Breast epithelium (tissue), 3 donors: ENCODE results near the gene SNX30.

Experiments
- POLR2A ChIP-seq: fragments of 450-650 bp; IDR thresholded peaks from one replicate; pipeline ENCODE4 v1.6.1; 2016; ENCODE audit warnings: antibody characterized with exemption, mild to moderate bottlenecking, moderate library complexity
- POLR2AphosphoS5 ChIP-seq, 3 donors: sonication (generic); formaldehyde crosslinking; IDR thresholded peaks; one replicate each; pipeline ENCODE4 v1.6.1; 2017; ENCODE audit warnings: antibody characterized with exemption in 3 of 3
- TF ChIP-seq, protein P1 (sequence below), 3 donors: fragments of 450-650 bp; IDR thresholded peaks; one replicate each; pipeline ENCODE4 v1.5.1; 2016 to 2017; ENCODE audit warnings: antibody characterized with exemption in 3 of 3, mild to moderate bottlenecking in 3 of 3, moderate library complexity in 3 of 3

- TF ChIP-seq, protein P1, sequence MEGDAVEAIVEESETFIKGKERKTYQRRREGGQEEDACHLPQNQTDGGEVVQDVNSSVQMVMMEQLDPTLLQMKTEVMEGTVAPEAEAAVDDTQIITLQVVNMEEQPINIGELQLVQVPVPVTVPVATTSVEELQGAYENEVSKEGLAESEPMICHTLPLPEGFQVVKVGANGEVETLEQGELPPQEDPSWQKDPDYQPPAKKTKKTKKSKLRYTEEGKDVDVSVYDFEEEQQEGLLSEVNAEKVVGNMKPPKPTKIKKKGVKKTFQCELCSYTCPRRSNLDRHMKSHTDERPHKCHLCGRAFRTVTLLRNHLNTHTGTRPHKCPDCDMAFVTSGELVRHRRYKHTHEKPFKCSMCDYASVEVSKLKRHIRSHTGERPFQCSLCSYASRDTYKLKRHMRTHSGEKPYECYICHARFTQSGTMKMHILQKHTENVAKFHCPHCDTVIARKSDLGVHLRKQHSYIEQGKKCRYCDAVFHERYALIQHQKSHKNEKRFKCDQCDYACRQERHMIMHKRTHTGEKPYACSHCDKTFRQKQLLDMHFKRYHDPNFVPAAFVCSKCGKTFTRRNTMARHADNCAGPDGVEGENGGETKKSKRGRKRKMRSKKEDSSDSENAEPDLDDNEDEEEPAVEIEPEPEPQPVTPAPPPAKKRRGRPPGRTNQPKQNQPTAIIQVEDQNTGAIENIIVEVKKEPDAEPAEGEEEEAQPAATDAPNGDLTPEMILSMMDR (IDR thresholded peaks at IDR 0.05), result no peak
- TF ChIP-seq POLR2AphosphoS5 (IDR thresholded peaks at IDR 0.05) (no peak), POLR2A (no peak)
Observed at GRCh38 chr9:112794731-112795130, 44.2 kb downstream of the SNX30 start.
